Nephron progenitor cell (in vitro differentiated cells): ENCODE results near the gene TMEM187.
A peak's percentile ranks its signal among the peaks of the same experiment; 100 is the strongest.

Experiments
- DNase-seq: peaks from one replicate; pipeline ENCODE4 v3.0.0; 2021
- H3K27ac Mint-ChIP-seq: 2 replicates; pipeline ENCODE4 v1.8.0; 2021; ENCODE audit warnings: mild to moderate bottlenecking, moderate library complexity, mixed read lengths
- H3K27me3 Mint-ChIP-seq: 2 replicates; pipeline ENCODE4 v1.8.0; 2021; ENCODE audit warnings: mild to moderate bottlenecking, low read depth, mixed read lengths; ENCODE audit not compliant: poor library complexity
- H3K36me3 Mint-ChIP-seq: 2 replicates; pipeline ENCODE4 v1.8.0; 2021; ENCODE audit warnings: low read depth, mixed read lengths
- H3K4me1 Mint-ChIP-seq: 2 replicates; pipeline ENCODE4 v1.8.0; 2021; ENCODE audit warnings: mixed read lengths
- H3K4me3 Mint-ChIP-seq: 2 replicates; pipeline ENCODE4 v1.8.0; 2021; ENCODE audit warnings: mild to moderate bottlenecking, moderate library complexity, mixed read lengths
- H3K9me3 Mint-ChIP-seq: 2 replicates; pipeline ENCODE4 v1.8.0; 2021; ENCODE audit warnings: mild to moderate bottlenecking, moderate library complexity, mixed read lengths
- CTCF ChIP-seq: fragments of 200-600 bp; sonication (generic); IDR thresholded peaks from 2 replicates; pipeline ENCODE4 v1.5.0; 2021; ENCODE audit warnings: antibody characterized with exemption

TMEM187 gene

GRCh38 chrX:154013614-154014360 is 41.2 kb downstream of the TMEM187 start:
- Mint-ChIP-seq H3K9me3 (peaks cover 31% of the 10 kb centered on the region), H3K27ac (no peak overlapping the region), H3K4me3 (no peak overlapping the region), H3K4me1 (peaks cover 9% of the 10 kb centered on the region), H3K27me3 (no peaks in the 10 kb centered on the region), H3K36me3 (peaks cover 11% of the 10 kb centered on the region)
- peak; percentile 60 for DNase-seq
- TF ChIP-seq CTCF = peak; percentile 82

- Mint-ChIP-seq H3K36me3 (peaks cover 10% of the 10 kb centered on the region), H3K27ac (no peak overlapping the region), H3K27me3 (no peaks in the 10 kb centered on the region), H3K4me1 (peaks cover 12% of the 10 kb centered on the region), H3K4me3 (no peak overlapping the region), H3K9me3 (peaks cover 29% of the 10 kb centered on the region)
- no peak for TF ChIP-seq CTCF
- DNase-seq = no peak
Measured at GRCh38 chrX:154014429-154015380, 42.2 kb downstream of the TMEM187 start.

- DNase-seq = no peak
- no peaks in the 10 kb centered on the region for H3K27me3 Mint-ChIP-seq
- H3K9me3 Mint-ChIP-seq = peaks cover 31% of the 10 kb centered on the region
- H3K36me3 Mint-ChIP-seq = peaks cover 10% of the 10 kb centered on the region
- H3K4me1 Mint-ChIP-seq = peaks cover 17% of the 10 kb centered on the region
- TF ChIP-seq CTCF = no peak
- no peak overlapping the region for H3K27ac Mint-ChIP-seq
- no peak overlapping the region for H3K4me3 Mint-ChIP-seq
Measured at GRCh38 chrX:154015581-154016264, 43.2 kb downstream of the TMEM187 start.

GRCh38 chrX:154016366-154017076 is 44.0 kb downstream of the TMEM187 start:
- H3K27ac Mint-ChIP-seq = no peak overlapping the region
- H3K4me1 Mint-ChIP-seq = peaks cover 25% of the 10 kb centered on the region
- H3K4me3 Mint-ChIP-seq = no peak overlapping the region
- peaks cover 38% of the 10 kb centered on the region for H3K9me3 Mint-ChIP-seq
- H3K27me3 Mint-ChIP-seq = no peaks in the 10 kb centered on the region
- DNase-seq = no peak
- peaks cover 10% of the 10 kb centered on the region for H3K36me3 Mint-ChIP-seq
- TF ChIP-seq CTCF = no peak

GRCh38 chrX:154017766-154018517 is 45.4 kb downstream of the TMEM187 start:
- no peak overlapping the region for H3K27ac Mint-ChIP-seq
- no peak for TF ChIP-seq CTCF

More at GRCh38 chrX:154017766-154018517, 45.4 kb downstream of the TMEM187 start:
- H3K27me3 Mint-ChIP-seq = no peaks in the 10 kb centered on the region
- peaks cover 5% of the 10 kb centered on the region for H3K36me3 Mint-ChIP-seq
- peak overlapping the region; percentile 34 for H3K4me3 Mint-ChIP-seq
- DNase-seq = no peak
- H3K4me1 Mint-ChIP-seq = peaks cover 36% of the 10 kb centered on the region
- H3K9me3 Mint-ChIP-seq = peaks cover 40% of the 10 kb centered on the region
